ENCODE data around the gene LEFTY1. TPM values are rescaled to one million over a fixed set of nuclear protein-coding genes. Genes with fewer than 3 reads are reported as not detected.

The LEFTY1 gene
- polyA plus RNA-seq, 4 donors, result 2.8 to 7.3 (median 5.3) TPM

GRCh38 chr1:225917536-225917935 is 28.6 kb upstream of the LEFTY1 start:
- no peak for DNase-seq (ENCODE audit: low read depth in 4 of 4, low spot score in 3 of 4)

- DNase-seq (ENCODE audit: low read depth in 4 of 4, low spot score in 3 of 4), result no peak
Observed at GRCh38 chr1:225917101-225917500, 28.2 kb upstream of the LEFTY1 start.

- DNase-seq (ENCODE audit: low read depth in 4 of 4, low spot score in 3 of 4), result no peak
Observed at GRCh38 chr1:225915538-225915991, 26.6 kb upstream of the LEFTY1 start.

- DNase-seq (ENCODE audit: low read depth in 4 of 4, low spot score in 3 of 4), result no peak
Observed at GRCh38 chr1:225914947-225915346, 26.0 kb upstream of the LEFTY1 start.

- DNase-seq (ENCODE audit: low read depth in 4 of 4, low spot score in 3 of 4), result no peak
Observed at GRCh38 chr1:225914391-225914790, 25.4 kb upstream of the LEFTY1 start.

GRCh38 chr1:225911191-225912130 is 22.5 kb upstream of the LEFTY1 start:
- peak in 1 of 4 donors; percentile 49 for DNase-seq (ENCODE audit: low read depth in 4 of 4, low spot score in 3 of 4)

- DNase-seq (ENCODE audit: low read depth in 4 of 4, low spot score in 3 of 4), result no peak
Observed at GRCh38 chr1:225909477-225909876, 20.5 kb upstream of the LEFTY1 start.

- no peak for DNase-seq (ENCODE audit: low read depth in 4 of 4, low spot score in 3 of 4)
Observed at GRCh38 chr1:225908773-225909172, 19.8 kb upstream of the LEFTY1 start.

GRCh38 chr1:225908013-225908640 is 19.2 kb upstream of the LEFTY1 start:
- DNase-seq (ENCODE audit: low read depth in 4 of 4, low spot score in 3 of 4), result no peak

GRCh38 chr1:225907341-225907740 is 18.4 kb upstream of the LEFTY1 start:
- no peak for DNase-seq (ENCODE audit: low read depth in 4 of 4, low spot score in 3 of 4)

GRCh38 chr1:225906467-225906866 is 17.5 kb upstream of the LEFTY1 start:
- no peak for DNase-seq (ENCODE audit: low read depth in 4 of 4, low spot score in 3 of 4)

- no peak for DNase-seq (ENCODE audit: low read depth in 4 of 4, low spot score in 3 of 4)
Observed at GRCh38 chr1:225903623-225904022, 14.7 kb upstream of the LEFTY1 start.

- no peak for DNase-seq (ENCODE audit: low read depth in 4 of 4, low spot score in 3 of 4)
Observed at GRCh38 chr1:225899044-225899925, 10.3 kb upstream of the LEFTY1 start.

- no peak for DNase-seq (ENCODE audit: low read depth in 4 of 4, low spot score in 3 of 4)
Observed at GRCh38 chr1:225897595-225898514, 8.9 kb upstream of the LEFTY1 start.

GRCh38 chr1:225896937-225897549 is 8.1 kb upstream of the LEFTY1 start:
- DNase-seq (ENCODE audit: low read depth in 4 of 4, low spot score in 3 of 4), result no peak

- DNase-seq (ENCODE audit: low read depth in 4 of 4, low spot score in 3 of 4), result no peak
Observed at GRCh38 chr1:225896494-225896893, 7.5 kb upstream of the LEFTY1 start.

GRCh38 chr1:225892307-225892706 is 3.4 kb upstream of the LEFTY1 start:
- DNase-seq (ENCODE audit: low read depth in 4 of 4, low spot score in 3 of 4), result no peak

GRCh38 chr1:225891229-225891972 is 2.5 kb upstream of the LEFTY1 start:
- peak in 1 of 4 donors; percentile 43 for DNase-seq (ENCODE audit: low read depth in 4 of 4, low spot score in 3 of 4)
